Heart left ventricle (tissue), 16 donors: Measurements from ENCODE around the gene WBP2. TPM values are rescaled to one million over a fixed set of nuclear protein-coding genes. Genes with fewer than 3 reads are reported as not detected.
A peak's percentile ranks its signal among the peaks of the same experiment; 100 is the strongest.

Experiments
- ATAC-seq, 4 donors: fragments of 200-7000 bp; cut with Tn5 transposase; one replicate each; pipeline ENCODE4 v1.9.1; 2020 to 2022; ENCODE audit warnings: moderate library complexity in 4 of 4, mild to moderate bottlenecking in 3 of 4, moderate number of reproducible peaks in 1 of 4
- DNase-seq, 5 donors: peaks; one replicate each; pipeline ENCODE4 v3.0.0-alpha.2; 2020
- H3K27ac ChIP-seq, 12 donors: fragments of 200-600 bp; sonication (generic) in 4 of 12; one replicate each; pipeline versions ENCODE4 v1.5.0 to v1.8.0; 2016 to 2022; ENCODE audit warnings: mild to moderate bottlenecking in 2 of 12
- H3K27me3 ChIP-seq, 9 donors: fragments of 200-600 bp; sonication (generic) in 2 of 9; one replicate each; pipeline versions ENCODE4 v1.5.1 to v1.8.0; 2016 to 2022; ENCODE audit warnings: mild to moderate bottlenecking in 3 of 9
- H3K36me3 ChIP-seq, 9 donors: fragments of 200-600 bp; sonication (generic) in 2 of 9; one replicate each; pipeline versions ENCODE4 v1.5.0 to v1.8.0; 2018 to 2022; ENCODE audit warnings: mild to moderate bottlenecking in 2 of 9
- H3K4me1 ChIP-seq, 12 donors: fragments of 200-600 bp; sonication (generic) in 4 of 12; one replicate each; pipeline versions ENCODE4 v1.5.0 to v1.8.0; 2016 to 2022; ENCODE audit warnings: mild to moderate bottlenecking in 3 of 12
- H3K4me3 ChIP-seq, 12 donors: fragments of 200-600 bp; sonication (generic) in 4 of 12; one replicate each; pipeline versions ENCODE4 v1.5.0 to v1.8.0; 2017 to 2022; ENCODE audit warnings: mild to moderate bottlenecking in 9 of 12, moderate library complexity in 4 of 12
- H3K9me3 ChIP-seq, 12 donors: fragments of 200-600 bp; sonication (generic) in 4 of 12; one replicate each; pipeline versions ENCODE4 v1.5.0 to v1.8.0; 2016 to 2022; ENCODE audit warnings: mild to moderate bottlenecking in 1 of 12
- CTCF ChIP-seq, 12 donors: fragments of 200-600 bp; sonication (generic) in 4 of 12; IDR thresholded peaks; one replicate each; pipeline versions ENCODE4 v1.5.0 to v1.8.0; 2018 to 2022; ENCODE audit warnings: antibody characterized with exemption in 12 of 12, mild to moderate bottlenecking in 5 of 12
- POLR2A ChIP-seq, 2 donors: fragments of 450-650 bp; IDR thresholded peaks; one replicate each; pipeline ENCODE4 v1.6.1; 2017; ENCODE audit warnings: antibody characterized with exemption in 2 of 2, mild to moderate bottlenecking in 2 of 2, moderate library complexity in 2 of 2
- WGBS, 4 donors: extraction: QIAGEN DNeasy Blood & Tissue Kit in 2 of 4; methylation state at CpG; one replicate each; pipeline versions ENCODE4 v1.1.5 to v1.1.7; 2013 to 2018; 5-methylcytosine and 5-hydroxymethylcytosine counted together
- intact Hi-C, 10 donors: fragments of 100-400 bp; cut with DNase I; formaldehyde crosslinking; loops; one replicate each; pipeline versions ENCODE4 v1.11.1 to v1.14.2; 2022
- long read RNA-seq, 3 donors: library from polyadenylated mRNA; unstranded; transcript quantifications; one replicate each; pipeline ENCODE4 v2.0.0, GENCODE V29; 2020 to 2021
- polyA plus RNA-seq, 2 donors: library from polyadenylated mRNA; stranded (reverse); fragments of 200-250 nt; gene quantifications; one replicate each; pipeline ENCODE4 v1.2.3, GENCODE V29; 2013
- total RNA-seq, 9 donors: library from RNA; depleted of rRNA in 2 of 9; stranded (reverse); fragments of >200 nt in 2 of 9; fragmentation: NEBNext Ultra II Directional in 3 of 9; extraction: Animal tissue kit (Norgen Biotek cat#: 25700) in 3 of 9; gene quantifications; one replicate each; pipeline versions ENCODE4 v1.1.0 to v1.2.4, GENCODE V29; 2016 to 2023
- donor health status: ischemic (EF 13 %, LVEDD 7.1; RV severe dilation, severe dysfunction).
- donor health status: healthy with polysubstance abuse.
- donor health status: DM: no; HTN: yes; CAD: no.
- donor health status: DM: no; HTN: no; CAD: no.
- donor health status: ischemic (EF 25% LVEDD 6.9; RV normal size, moderate dysfunction).
- donor health status: ischemic (EF 25% LVEDD 5.7; RV mildly dilated, moderate dysfunction).
- donor health status: healthy.
- donor health status: DM: yes; HTN: yes; CAD: no.
- donor health status: ischemic (EF 35%, LVEDD 5.7; RV mildly dilated, moderate dysfunction).
- donor health status: nonischemic (EF 11% LVEDD 7.7; RV severe dilation, severe dysfunction).
- donor health status: DM: yes; HTN: yes; CAD: no.
- donor health status: PGD.
- donor health status: ischemic (EF 29% LVEDD 5.4; RV normal size, mild dysfunction).
- donor health status: nonischemic (EF 23%, LVEDD 6.1; RV moderate dilation, normal function).

The WBP2 gene
- total RNA-seq = 100 to 1,000 TPM; 134 to 311 (median 158) TPM
- polyA plus RNA-seq = 100 to 1,000 TPM; 128 to 217 TPM
- long read RNA-seq, donor 1, transcript WBP2-201 (8 exons, 1,944 nt) = major isoform, 45 of 235 reads
- long read RNA-seq, donor 1, partial matches to known transcripts = 29 of 235 reads
- long read RNA-seq, donor 1, other reads (novel, unspliced or antisense) = 152 of 235 reads
- long read RNA-seq, donor 2, transcript WBP2-201 (8 exons, 1,944 nt) = major isoform, 296 of 612 reads
- long read RNA-seq, donor 2, transcript WBP2-209 (4 exons, 747 nt) = minor isoform, 12 of 612 reads
- long read RNA-seq, donor 2, transcript WBP2-203 (7 exons, 928 nt) = minor isoform, 14 of 612 reads
- long read RNA-seq, donor 2, partial matches to known transcripts = 69 of 612 reads
- long read RNA-seq, donor 2, other reads (novel, unspliced or antisense) = 219 of 612 reads
- long read RNA-seq, donor 3, transcript WBP2-201 (8 exons, 1,944 nt) = major isoform, 60 of 318 reads
- long read RNA-seq, donor 3, partial matches to known transcripts = 31 of 318 reads
- long read RNA-seq, donor 3, other reads (novel, unspliced or antisense) = 223 of 318 reads

DNA sequence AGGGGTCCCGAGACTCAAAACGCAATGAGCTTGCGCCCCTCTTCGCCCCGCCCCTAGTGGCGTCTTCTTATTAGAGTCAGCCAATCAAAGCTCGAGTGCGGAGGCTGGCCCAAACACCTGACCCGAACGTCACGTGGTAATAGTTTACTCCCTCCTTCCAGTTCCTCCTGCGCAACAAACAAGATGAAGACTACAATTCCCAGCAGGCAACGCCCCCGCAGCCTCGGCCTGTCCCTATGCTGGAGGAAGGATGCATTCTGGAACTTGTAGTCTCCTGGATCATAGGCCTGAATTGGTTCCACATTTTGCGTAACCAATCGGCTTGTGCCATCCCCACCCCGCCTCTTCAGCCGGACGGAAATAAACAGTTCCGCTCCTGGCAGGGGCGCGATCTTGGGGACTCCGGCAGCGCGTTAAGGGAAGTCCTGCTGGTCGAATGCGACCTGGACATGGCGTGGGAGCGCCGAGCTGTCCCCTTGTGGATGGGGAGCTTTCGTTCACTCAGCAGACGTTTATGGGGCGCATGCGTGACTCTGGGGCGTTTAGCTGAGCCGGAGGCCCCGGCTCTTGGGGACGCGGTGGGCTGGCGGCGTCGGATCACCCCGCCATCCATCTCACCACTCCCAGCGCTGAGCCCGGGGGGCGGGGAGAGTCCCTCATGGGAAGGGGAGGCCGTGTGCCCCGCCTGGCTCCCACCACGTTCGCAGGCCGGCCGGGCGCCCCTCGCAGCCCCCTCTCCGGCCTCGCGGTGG lies at the start of gene WBP2:
Gene WBP2, minus strand, starts transcription at position 26 of the 752 bp plus-strand sequence. CDS start 38 bp downstream, outside the sequence.
- H3K27ac ChIP-seq = peak within 1 kb of the TSS; percentile 94 to 100 (median 98)
- H3K36me3 ChIP-seq = peaks cover 0 to 28% (median 21%) of the 10 kb centered on the region in 9 donors
- no peaks in the 10 kb centered on the region for H3K9me3 ChIP-seq
- intact Hi-C loops = loop anchor here in 8 of 10 donors (1.0 to 5.0 kb wide), 9 partner anchors 17 to 71 kb away; partner anchors contain the start of genes TRIM65 (in 5 of the 8), TRIM47 (in 2 of the 8), MRPL38 (in 1 of the 8) and UNK (in 1 of the 8)
- peaks cover 0 to 74% (median 45%) of the 10 kb centered on the region in 12 donors for H3K4me1 ChIP-seq
- DNase-seq = peak; percentile 97 to 99 (median 99)
- ATAC-seq = peak; percentile 90 to 96 (median 93)
- H3K27me3 ChIP-seq = no peaks in the 10 kb centered on the region
- WGBS, 4 donors = 0 to 1% (median 0%) methylated on average over 29 to 58 of the region's 58 CpGs
- H3K4me3 ChIP-seq = peak within 1 kb of the TSS; percentile 57 to 97 (median 82)
- TF ChIP-seq CTCF (IDR thresholded peaks at IDR 0.05) = peak in 10 of 12 donors; percentile 28 to 77 (median 58)
- TF ChIP-seq POLR2A (IDR thresholded peaks at IDR 0.05) = peak; percentile 83 to 98

- Histone ChIP-seq H3K27ac (no peak overlapping the region), H3K4me3 (no peak overlapping the region), H3K4me1 (peaks cover 0 to 22% (median 11%) of the 10 kb centered on the region in 12 donors), H3K9me3 (no peaks in the 10 kb centered on the region), H3K36me3 (peaks cover 0 to 57% (median 52%) of the 10 kb centered on the region in 9 donors), H3K27me3 (no peaks in the 10 kb centered on the region)
- DNase-seq (no peak), ATAC-seq (no peak)
- intact Hi-C loops = loop anchor here in 1 of 10 donors (10.0 kb wide), 1 partner anchor 372 kb away; no protein-coding TSS in a partner anchor
- TF ChIP-seq POLR2A (IDR thresholded peaks at IDR 0.05) = no peak
- no peak for TF ChIP-seq CTCF (IDR thresholded peaks at IDR 0.05)
- WGBS, 4 donors = 92 to 95% (median 94%) methylated on average over 6 of the region's 6 CpGs
Observed at GRCh38 chr17:75902406-75902805, 47.3 kb upstream of the WBP2 start.

DNA sequence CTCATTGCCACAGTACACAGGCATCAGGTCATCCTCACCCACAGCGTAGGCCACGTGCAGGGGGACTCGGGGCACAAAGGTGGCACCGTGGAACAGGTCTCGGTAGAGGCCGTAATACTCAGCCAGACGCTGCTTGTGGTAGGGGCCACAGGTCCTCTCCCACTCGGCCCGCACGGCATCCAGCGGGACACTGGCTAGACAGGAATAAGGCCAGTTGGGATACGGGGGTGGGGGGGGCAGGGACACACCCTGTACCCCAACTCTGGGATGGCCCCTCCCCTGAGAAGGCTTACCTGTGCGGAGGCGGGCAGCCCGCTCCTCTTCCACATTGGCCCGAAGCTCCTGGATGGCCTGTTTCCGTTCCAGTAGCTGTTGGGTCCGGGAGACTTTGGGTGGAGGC lies 46.6 kb upstream of the WBP2 start:
- no peak for ATAC-seq
- WGBS, 4 donors = 87 to 94% (median 91%) methylated on average over 12 to 18 of the region's 18 CpGs
- intact Hi-C loops = loop anchor here in 1 of 10 donors (10.0 kb wide), 1 partner anchor 373 kb away; no protein-coding TSS in a partner anchor
- H3K4me1 ChIP-seq = peaks cover 0 to 27% (median 16%) of the 10 kb centered on the region in 12 donors
- H3K27ac ChIP-seq = no peak overlapping the region
- DNase-seq = no peak
- no peaks in the 10 kb centered on the region for H3K27me3 ChIP-seq
- no peaks in the 10 kb centered on the region for H3K9me3 ChIP-seq
- TF ChIP-seq CTCF (IDR thresholded peaks at IDR 0.05) = no peak
- no peak for TF ChIP-seq POLR2A (IDR thresholded peaks at IDR 0.05)
- no peak overlapping the region for H3K4me3 ChIP-seq
- H3K36me3 ChIP-seq = peaks cover 0 to 57% (median 52%) of the 10 kb centered on the region in 9 donors
